Loucy (cell line): ENCODE measurements around the gene ARHGAP15.

Source experiments
- H2AFZ ChIP-seq: fragments of 200-600 bp; sonication (generic); 2 replicates; pipeline ENCODE4 v1.6.0; 2016; ENCODE audit warnings: antibody characterized with exemption, mild to moderate bottlenecking, low read length, moderate library complexity
- H3F3A ChIP-seq: fragments of 200-600 bp; 2 replicates; pipeline ENCODE4 v1.6.0; 2016; ENCODE audit warnings: antibody characterized with exemption, low read depth, mild to moderate bottlenecking
- H3K27me3 ChIP-seq: fragments of 200-600 bp; sonication (generic); 2 replicates; pipeline ENCODE4 v1.6.1; 2014; ENCODE audit warnings: low read length, mild to moderate bottlenecking; ENCODE audit not compliant: insufficient read depth, poor library complexity, severe bottlenecking
- H3K36me3 ChIP-seq: fragments of 200-600 bp; sonication (generic); 2 replicates; pipeline ENCODE4 v1.6.1; 2016; ENCODE audit warnings: low read length; ENCODE audit not compliant: insufficient read depth
- H3K4me1 ChIP-seq: fragments of 200-600 bp; sonication (generic); 2 replicates; pipeline ENCODE4 v1.5.1; 2014; ENCODE audit warnings: low read length, mild to moderate bottlenecking; ENCODE audit not compliant: insufficient read depth, poor library complexity, severe bottlenecking
- H3K4me2 ChIP-seq: fragments of 200-600 bp; sonication (generic); 2 replicates; pipeline ENCODE4 v1.6.0; 2014; ENCODE audit warnings: antibody characterized with exemption, low read length, low read depth, mild to moderate bottlenecking; ENCODE audit not compliant: poor library complexity, severe bottlenecking
- H3K4me3 ChIP-seq: fragments of 200-600 bp; sonication (generic); 2 replicates; pipeline ENCODE4 v1.5.1; 2014; ENCODE audit warnings: low read length, mild to moderate bottlenecking, mixed read lengths; ENCODE audit not compliant: poor library complexity, severe bottlenecking
- H3K79me2 ChIP-seq: fragments of 200-600 bp; sonication (generic); 2 replicates; pipeline ENCODE4 v1.6.1; 2014; ENCODE audit warnings: low read length; ENCODE audit not compliant: insufficient read depth
- H3K9ac ChIP-seq: fragments of 200-600 bp; sonication (generic); 2 replicates; pipeline ENCODE4 v1.6.0; 2014; ENCODE audit warnings: mild to moderate bottlenecking, low read depth, low read length, moderate library complexity; ENCODE audit not compliant: poor library complexity, severe bottlenecking
- H3K9me2 ChIP-seq: fragments of 200-600 bp; sonication (generic); replicated peaks from 2 replicates; pipeline ENCODE4 v1.6.1; 2016; ENCODE audit warnings: low read depth, low read length, mixed read lengths
- H3K9me3 ChIP-seq: fragments of 200-600 bp; sonication (generic); 2 replicates; pipeline ENCODE4 v1.6.1; 2014; ENCODE audit warnings: mild to moderate bottlenecking, antibody characterized with exemption, low read length, low read depth; ENCODE audit not compliant: insufficient read depth
- H4K20me1 ChIP-seq: fragments of 200-600 bp; sonication (generic); 2 replicates; pipeline ENCODE4 v1.6.0; 2014; ENCODE audit warnings: antibody characterized with exemption, low read length, mild to moderate bottlenecking; ENCODE audit not compliant: insufficient read depth, poor library complexity, severe bottlenecking
- EZH2phosphoT487 ChIP-seq: fragments of 200-600 bp; IDR thresholded peaks from 2 replicates; pipeline ENCODE4 v1.6.1; 2018; ENCODE audit warnings: antibody characterized with exemption, mild to moderate bottlenecking, moderate library complexity, borderline replicate concordance
- TF ChIP-seq, protein P1 (sequence below): fragments of 200-600 bp; sonication (generic); conservative IDR thresholded peaks from 2 replicates; pipeline ENCODE4 v1.5.1; 2014; ENCODE audit warnings: mild to moderate bottlenecking, antibody characterized with exemption, low read length

ARHGAP15 gene

DNA sequence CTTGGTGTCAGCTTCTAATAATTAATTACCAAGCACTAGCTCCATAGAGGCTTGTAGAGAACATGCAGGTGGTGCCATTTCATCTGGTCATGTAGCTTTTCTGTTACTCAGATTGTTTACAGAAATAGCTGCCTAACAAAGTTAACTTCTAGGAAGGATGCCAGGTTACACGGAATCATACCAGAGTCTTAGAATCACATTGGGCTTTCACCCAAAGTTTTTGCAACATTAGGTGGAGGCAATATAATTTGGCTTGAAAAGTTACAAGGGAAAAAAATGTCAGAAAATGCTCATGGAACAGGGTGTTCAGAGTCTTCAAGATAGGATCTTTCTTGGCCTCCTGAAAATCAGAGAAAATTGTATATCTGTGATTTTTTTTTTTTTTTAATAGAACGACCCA lies 135.6 kb downstream of the ARHGAP15 start:
- H3K36me3 ChIP-seq, result peaks cover 31% of the 10 kb centered on the region

GRCh38 chr2:143279672-143280071 lies 150.5 kb downstream of the ARHGAP15 start:
- H4K20me1 ChIP-seq, result peaks cover 20% of the 10 kb centered on the region
- no peaks in the 10 kb centered on the region for H3K9me3 ChIP-seq

More for the DNA sequence above, 135.6 kb downstream of the ARHGAP15 start:
- H3K9ac ChIP-seq, result no peak overlapping the region
- no peaks in the 10 kb centered on the region for H3K9me2 ChIP-seq
- H2AFZ ChIP-seq, result no peak overlapping the region
- TF ChIP-seq, protein P1, sequence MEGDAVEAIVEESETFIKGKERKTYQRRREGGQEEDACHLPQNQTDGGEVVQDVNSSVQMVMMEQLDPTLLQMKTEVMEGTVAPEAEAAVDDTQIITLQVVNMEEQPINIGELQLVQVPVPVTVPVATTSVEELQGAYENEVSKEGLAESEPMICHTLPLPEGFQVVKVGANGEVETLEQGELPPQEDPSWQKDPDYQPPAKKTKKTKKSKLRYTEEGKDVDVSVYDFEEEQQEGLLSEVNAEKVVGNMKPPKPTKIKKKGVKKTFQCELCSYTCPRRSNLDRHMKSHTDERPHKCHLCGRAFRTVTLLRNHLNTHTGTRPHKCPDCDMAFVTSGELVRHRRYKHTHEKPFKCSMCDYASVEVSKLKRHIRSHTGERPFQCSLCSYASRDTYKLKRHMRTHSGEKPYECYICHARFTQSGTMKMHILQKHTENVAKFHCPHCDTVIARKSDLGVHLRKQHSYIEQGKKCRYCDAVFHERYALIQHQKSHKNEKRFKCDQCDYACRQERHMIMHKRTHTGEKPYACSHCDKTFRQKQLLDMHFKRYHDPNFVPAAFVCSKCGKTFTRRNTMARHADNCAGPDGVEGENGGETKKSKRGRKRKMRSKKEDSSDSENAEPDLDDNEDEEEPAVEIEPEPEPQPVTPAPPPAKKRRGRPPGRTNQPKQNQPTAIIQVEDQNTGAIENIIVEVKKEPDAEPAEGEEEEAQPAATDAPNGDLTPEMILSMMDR, result no peak
- no peak for TF ChIP-seq EZH2phosphoT487
- no peak overlapping the region for H3K4me2 ChIP-seq
- H3K4me1 ChIP-seq, result peaks cover 31% of the 10 kb centered on the region
- no peaks in the 10 kb centered on the region for H3K27me3 ChIP-seq
- H3F3A ChIP-seq, result peaks cover 18% of the 10 kb centered on the region
- H3K9me3 ChIP-seq, result peaks cover 5% of the 10 kb centered on the region; the same call in 1 of the 2 replicates
- H3K79me2 ChIP-seq, result peaks cover 78% of the 10 kb centered on the region
- no peak overlapping the region for H3K4me3 ChIP-seq
- peaks cover 21% of the 10 kb centered on the region for H4K20me1 ChIP-seq

GRCh38 chr2:143280097-143280757 lies 151.0 kb downstream of the ARHGAP15 start:
- Histone ChIP-seq H3K9ac (no peak overlapping the region), H3K36me3 (no peaks in the 10 kb centered on the region), H3K9me3 (no peaks in the 10 kb centered on the region), H3K4me1 (no peaks in the 10 kb centered on the region), H3F3A (no peaks in the 10 kb centered on the region), H4K20me1 (peaks cover 25% of the 10 kb centered on the region), H3K27me3 (no peaks in the 10 kb centered on the region), H2AFZ (no peak overlapping the region), H3K4me3 (no peak overlapping the region), H3K79me2 (peaks cover 66% of the 10 kb centered on the region), H3K4me2 (no peak overlapping the region), H3K9me2 (no peaks in the 10 kb centered on the region)
- TF ChIP-seq, protein P1, result no peak
- TF ChIP-seq EZH2phosphoT487, result no peak

More at GRCh38 chr2:143279672-143280071, 150.5 kb downstream of the ARHGAP15 start:
- H2AFZ ChIP-seq, result no peak overlapping the region
- no peak overlapping the region for H3K9ac ChIP-seq
- H3F3A ChIP-seq, result no peaks in the 10 kb centered on the region
- H3K79me2 ChIP-seq, result peaks cover 68% of the 10 kb centered on the region
- no peaks in the 10 kb centered on the region for H3K27me3 ChIP-seq
- H3K36me3 ChIP-seq, result 0 out of 2 replicates have a peak, but pooled peaks cover under 1% of the 10 kb centered on the region
- TF ChIP-seq, protein P1, result no peak
- no peak for TF ChIP-seq EZH2phosphoT487
- H3K9me2 ChIP-seq, result no peaks in the 10 kb centered on the region
- no peak overlapping the region for H3K4me3 ChIP-seq
- no peak overlapping the region for H3K4me2 ChIP-seq
- no peaks in the 10 kb centered on the region for H3K4me1 ChIP-seq
